Esophagus squamous epithelium (tissue), 5 donors: ENCODE results near the gene CTF1. TPM values are rescaled to one million over a fixed set of nuclear protein-coding genes. Genes with fewer than 3 reads are reported as not detected.

Experiments used
- DNase-seq: peaks from one replicate; lab custom pipeline; 2025; lab: John Stamatoyannopoulos, UW
- H3K27ac ChIP-seq, 4 donors: fragments of 200-600 bp; sonication (generic); one replicate each; pipeline ENCODE4 v1.5.1; 2016 to 2019; ENCODE audit warnings: mild to moderate bottlenecking in 1 of 4
- H3K27me3 ChIP-seq, 4 donors: fragments of 200-600 bp; sonication (generic); 1 replicate in 3 of 4; 2 replicates in 1 of 4; pipeline versions ENCODE4 v1.5.1 to v1.6.0; 2017 to 2021; ENCODE audit warnings: antibody characterized with exemption in 1 of 4
- H3K36me3 ChIP-seq, 3 donors: fragments of 200-600 bp; sonication (generic); one replicate each; pipeline ENCODE4 v1.5.1; 2016 to 2019
- H3K4me1 ChIP-seq, 3 donors: fragments of 200-600 bp; sonication (generic); one replicate each; pipeline ENCODE4 v1.5.1; 2017 to 2019
- H3K4me3 ChIP-seq, 4 donors: fragments of 200-600 bp; sonication (generic); 1 replicate in 3 of 4; 2 replicates in 1 of 4; pipeline ENCODE4 v1.5.1; 2016 to 2019; ENCODE audit warnings: mild to moderate bottlenecking in 2 of 4, moderate library complexity in 1 of 4
- H3K9me3 ChIP-seq, 3 donors: fragments of 200-600 bp; sonication (generic); one replicate each; pipeline ENCODE4 v1.5.1; 2016 to 2019
- CTCF ChIP-seq, 6 experiments: fragments of 450-650 bp in 4 of 6; fragments of 200-600 bp in 2 of 6; sonication (generic) in 2 of 6; IDR thresholded peaks; one replicate each; pipeline ENCODE4 v1.5.1; 2016 to 2019; ENCODE audit warnings: antibody characterized with exemption in 6 of 6, mild to moderate bottlenecking in 4 of 6, moderate library complexity in 4 of 6
- POLR2A ChIP-seq, 4 donors: fragments of 450-650 bp; IDR thresholded peaks; one replicate each; pipeline ENCODE4 v1.6.1; 2017; ENCODE audit warnings: antibody characterized with exemption in 4 of 4, mild to moderate bottlenecking in 4 of 4, moderate library complexity in 3 of 4
- WGBS, 2 donors: methylation state at CpG; one replicate each; pipeline ENCODE4 v1.1.5; 2018; 5-methylcytosine and 5-hydroxymethylcytosine counted together
- intact Hi-C: fragments of 100-400 bp; cut with DNase I; formaldehyde crosslinking; loops from one replicate; pipeline ENCODE4 v1.15.0; 2022
- total RNA-seq, 4 donors: library from RNA; depleted of rRNA; stranded (reverse); fragments of >200 nt; gene quantifications; one replicate each; pipeline ENCODE4 v1.1.0, GENCODE V29; 2016
- donor health status: DM: yes; HTN: yes; CAD: no.

The CTF1 gene
- total RNA-seq, 4 donors from 2014 or later: 0.53 to 3.6 (median 1.8) TPM

GRCh38 chr16:30882429-30883310, 13.7 kb upstream of the CTF1 start:
- Histone ChIP-seq H3K4me1 (peaks cover 0 to 5% (median 3%) of the 10 kb centered on the region in 3 donors), H3K27ac (no peak overlapping the region), H3K36me3 (peaks cover 0 to 89% (median 0%) of the 10 kb centered on the region in 3 donors), H3K4me3 (no peak overlapping the region), H3K27me3 (no peaks in the 10 kb centered on the region), H3K9me3 (no peaks in the 10 kb centered on the region)
- intact Hi-C loops: no loop called here
- no peak for TF ChIP-seq CTCF (IDR thresholded peaks at IDR 0.05)
- TF ChIP-seq POLR2A (IDR thresholded peaks at IDR 0.05): no peak
- DNase-seq: no peak
- 70 to 79% methylated on average over 3 to 4 of the region's 4 CpGs for WGBS, 2 donors

- Histone ChIP-seq H3K36me3 (peaks cover 0 to 92% (median 7%) of the 10 kb centered on the region in 3 donors), H3K27me3 (no peaks in the 10 kb centered on the region), H3K27ac (no peak overlapping the region), H3K9me3 (no peaks in the 10 kb centered on the region), H3K4me1 (peaks cover 0 to 3% (median 0%) of the 10 kb centered on the region in 3 donors), H3K4me3 (no peak overlapping the region)
- intact Hi-C loops: no loop called here
- no peak for DNase-seq
- TF ChIP-seq CTCF (IDR thresholded peaks at IDR 0.05): no peak
- no peak for TF ChIP-seq POLR2A (IDR thresholded peaks at IDR 0.05)
- 76 to 78% methylated on average over 3 of the region's 3 CpGs for WGBS, 2 donors
These were observed 11.7 kb upstream of the CTF1 start for GRCh38 chr16:30884760-30885159.

GRCh38 chr16:30885196-30885595, 11.2 kb upstream of the CTF1 start:
- Histone ChIP-seq H3K4me1 (peaks cover 0 to 3% (median 0%) of the 10 kb centered on the region in 3 donors), H3K9me3 (no peaks in the 10 kb centered on the region), H3K36me3 (peaks cover 0 to 92% (median 7%) of the 10 kb centered on the region in 3 donors), H3K27ac (no peak overlapping the region), H3K4me3 (no peak overlapping the region), H3K27me3 (no peaks in the 10 kb centered on the region)
- TF ChIP-seq CTCF (IDR thresholded peaks at IDR 0.05) (no peak), POLR2A (IDR thresholded peaks at IDR 0.05) (no peak)
- DNase-seq: no peak
- WGBS, 2 donors: 91 to 95% methylated on average over 9 of the region's 9 CpGs
- intact Hi-C loops: no loop called here

GRCh38 chr16:30886145-30886544, 10.3 kb upstream of the CTF1 start:
- Histone ChIP-seq H3K4me3 (no peak overlapping the region), H3K27me3 (no peaks in the 10 kb centered on the region), H3K9me3 (no peaks in the 10 kb centered on the region), H3K4me1 (peaks cover 0 to 3% (median 0%) of the 10 kb centered on the region in 3 donors), H3K27ac (no peak overlapping the region), H3K36me3 (peaks cover 0 to 94% (median 7%) of the 10 kb centered on the region in 3 donors)
- WGBS, 2 donors: 75 to 90% methylated on average over 1 of the region's 1 CpG
- intact Hi-C loops: no loop called here
- TF ChIP-seq CTCF (IDR thresholded peaks at IDR 0.05) (no peak), POLR2A (IDR thresholded peaks at IDR 0.05) (no peak)
- DNase-seq: no peak

GRCh38 chr16:30887927-30888326, 8.5 kb upstream of the CTF1 start:
- intact Hi-C loops: no loop called here
- Histone ChIP-seq H3K4me1 (peaks cover 7 to 11% (median 7%) of the 10 kb centered on the region in 3 donors), H3K27me3 (no peaks in the 10 kb centered on the region), H3K9me3 (no peaks in the 10 kb centered on the region), H3K36me3 (peaks cover 0 to 92% (median 11%) of the 10 kb centered on the region in 3 donors), H3K27ac (no peak overlapping the region), H3K4me3 (no peak overlapping the region)
- 79 to 81% methylated on average over 6 to 9 of the region's 9 CpGs for WGBS, 2 donors
- no peak for TF ChIP-seq POLR2A (IDR thresholded peaks at IDR 0.05)
- no peak for TF ChIP-seq CTCF (IDR thresholded peaks at IDR 0.05)
- DNase-seq: no peak
